Measurements from ENCODE around the gene CBARP. TPM values are rescaled to one million over a fixed set of nuclear protein-coding genes. Genes with fewer than 3 reads are reported as not detected.
A peak's percentile ranks its signal among the peaks of the same experiment; 100 is the strongest.

The CBARP gene
- total and polyA plus RNA-seq, 2 of the 13 experiments (the other 11 are each of a cell fraction or from before 2014, with no cell fraction given): 1.2 to 1.4 TPM

DNA sequence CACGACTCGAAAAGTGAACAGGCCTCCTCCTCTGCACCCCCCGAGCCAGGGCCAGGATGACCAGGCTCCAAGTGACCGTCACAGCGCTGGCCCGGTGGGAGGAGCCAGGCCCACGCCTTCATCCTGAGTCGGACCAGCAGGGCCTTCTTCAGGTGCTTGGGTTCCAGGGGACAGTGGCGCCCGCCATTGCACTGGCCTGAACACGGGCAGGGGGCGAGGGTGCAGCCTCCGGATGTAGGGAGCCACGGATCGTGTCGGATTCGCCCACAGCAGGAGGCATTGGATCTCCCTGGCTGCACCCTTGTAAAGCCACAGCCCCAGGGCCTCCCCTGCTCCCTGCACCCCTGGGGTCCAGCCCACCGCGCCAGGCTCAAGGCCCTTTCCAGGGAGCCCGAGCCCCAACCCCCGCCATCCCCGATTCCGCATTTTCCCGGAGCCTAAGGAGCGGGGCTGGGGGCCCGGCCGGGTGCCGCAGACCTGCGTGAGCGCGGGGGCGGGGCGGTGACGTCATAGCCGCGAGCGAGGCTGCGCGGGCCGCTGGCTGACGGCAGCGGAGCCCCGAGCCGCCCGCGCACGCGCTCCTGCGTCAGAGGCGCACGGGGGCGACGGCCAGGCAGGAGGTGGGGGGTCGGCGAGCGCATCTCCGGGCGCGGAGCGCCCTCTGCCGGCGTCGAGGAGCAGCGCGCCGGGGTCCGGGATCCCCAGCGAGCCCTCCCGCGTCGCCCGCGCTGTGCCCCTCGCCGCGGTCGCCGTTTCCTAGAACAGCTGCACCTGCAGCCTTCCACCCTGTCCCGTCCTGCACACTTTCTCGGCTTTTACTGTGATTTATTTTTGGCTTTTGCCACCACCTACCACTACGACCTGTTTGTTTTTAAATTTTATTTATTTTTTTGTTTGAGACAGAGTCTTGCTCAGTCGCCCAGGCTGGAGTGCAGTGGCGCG is 2.3 kb upstream of the CBARP start (continued):
- TF ChIP-seq, protein P1, sequence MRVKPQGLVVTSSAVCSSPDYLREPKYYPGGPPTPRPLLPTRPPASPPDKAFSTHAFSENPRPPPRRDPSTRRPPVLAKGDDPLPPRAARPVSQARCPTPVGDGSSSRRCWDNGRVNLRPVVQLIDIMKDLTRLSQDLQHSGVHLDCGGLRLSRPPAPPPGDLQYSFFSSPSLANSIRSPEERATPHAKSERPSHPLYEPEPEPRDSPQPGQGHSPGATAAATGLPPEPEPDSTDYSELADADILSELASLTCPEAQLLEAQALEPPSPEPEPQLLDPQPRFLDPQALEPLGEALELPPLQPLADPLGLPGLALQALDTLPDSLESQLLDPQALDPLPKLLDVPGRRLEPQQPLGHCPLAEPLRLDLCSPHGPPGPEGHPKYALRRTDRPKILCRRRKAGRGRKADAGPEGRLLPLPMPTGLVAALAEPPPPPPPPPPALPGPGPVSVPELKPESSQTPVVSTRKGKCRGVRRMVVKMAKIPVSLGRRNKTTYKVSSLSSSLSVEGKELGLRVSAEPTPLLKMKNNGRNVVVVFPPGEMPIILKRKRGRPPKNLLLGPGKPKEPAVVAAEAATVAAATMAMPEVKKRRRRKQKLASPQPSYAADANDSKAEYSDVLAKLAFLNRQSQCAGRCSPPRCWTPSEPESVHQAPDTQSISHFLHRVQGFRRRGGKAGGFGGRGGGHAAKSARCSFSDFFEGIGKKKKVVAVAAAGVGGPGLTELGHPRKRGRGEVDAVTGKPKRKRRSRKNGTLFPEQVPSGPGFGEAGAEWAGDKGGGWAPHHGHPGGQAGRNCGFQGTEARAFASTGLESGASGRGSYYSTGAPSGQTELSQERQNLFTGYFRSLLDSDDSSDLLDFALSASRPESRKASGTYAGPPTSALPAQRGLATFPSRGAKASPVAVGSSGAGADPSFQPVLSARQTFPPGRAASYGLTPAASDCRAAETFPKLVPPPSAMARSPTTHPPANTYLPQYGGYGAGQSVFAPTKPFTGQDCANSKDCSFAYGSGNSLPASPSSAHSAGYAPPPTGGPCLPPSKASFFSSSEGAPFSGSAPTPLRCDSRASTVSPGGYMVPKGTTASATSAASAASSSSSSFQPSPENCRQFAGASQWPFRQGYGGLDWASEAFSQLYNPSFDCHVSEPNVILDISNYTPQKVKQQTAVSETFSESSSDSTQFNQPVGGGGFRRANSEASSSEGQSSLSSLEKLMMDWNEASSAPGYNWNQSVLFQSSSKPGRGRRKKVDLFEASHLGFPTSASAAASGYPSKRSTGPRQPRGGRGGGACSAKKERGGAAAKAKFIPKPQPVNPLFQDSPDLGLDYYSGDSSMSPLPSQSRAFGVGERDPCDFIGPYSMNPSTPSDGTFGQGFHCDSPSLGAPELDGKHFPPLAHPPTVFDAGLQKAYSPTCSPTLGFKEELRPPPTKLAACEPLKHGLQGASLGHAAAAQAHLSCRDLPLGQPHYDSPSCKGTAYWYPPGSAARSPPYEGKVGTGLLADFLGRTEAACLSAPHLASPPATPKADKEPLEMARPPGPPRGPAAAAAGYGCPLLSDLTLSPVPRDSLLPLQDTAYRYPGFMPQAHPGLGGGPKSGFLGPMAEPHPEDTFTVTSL (CRISPR knock-in tag; IDR thresholded peaks at IDR 0.05; ENCODE audit: borderline replicate concordance): no peak
- TF ChIP-seq FOXO1 (CRISPR knock-in tag; IDR thresholded peaks at IDR 0.05) (no peak; the same call in 1 of the 2 replicates), POLR2AphosphoS2 (IDR thresholded peaks at IDR 0.05; ENCODE audit: low read depth, low read length) (no peak), CHD4 (IDR thresholded peaks at IDR 0.05; ENCODE audit: borderline replicate concordance, low read length) (no peak), ZNF256 (CRISPR knock-in tag; conservative IDR thresholded peaks at IDR 0.05) (no peak), SP1 (IDR thresholded peaks at IDR 0.05) (no peak), SP1 (CRISPR knock-in tag; IDR thresholded peaks at IDR 0.05) (peak; percentile 62), FOSL1 (CRISPR knock-in tag; IDR thresholded peaks at IDR 0.05; ENCODE audit: borderline replicate concordance) (no peak), CCAR2 (optimal IDR thresholded peaks at IDR 0.05; ENCODE audit: low read depth, low read length) (no peak), ZNF136 (CRISPR knock-in tag; IDR thresholded peaks at IDR 0.05; ENCODE audit: low read depth) (no peak), ZNF121 (CRISPR knock-in tag; IDR thresholded peaks at IDR 0.05) (0 out of 2 replicates have a peak, but pooled peaks have one; percentile 10), RXRA (CRISPR knock-in tag; IDR thresholded peaks at IDR 0.05) (0 out of 2 replicates have a peak, but pooled peaks have one; percentile 21), HNRNPLL (IDR thresholded peaks at IDR 0.05; ENCODE audit: low read depth, low read length, poor library complexity, severe bottlenecking) (peak; percentile 94), HNF4A (CRISPR knock-in tag; IDR thresholded peaks at IDR 0.05) (no peak)
- TF ChIP-seq, protein P2, sequence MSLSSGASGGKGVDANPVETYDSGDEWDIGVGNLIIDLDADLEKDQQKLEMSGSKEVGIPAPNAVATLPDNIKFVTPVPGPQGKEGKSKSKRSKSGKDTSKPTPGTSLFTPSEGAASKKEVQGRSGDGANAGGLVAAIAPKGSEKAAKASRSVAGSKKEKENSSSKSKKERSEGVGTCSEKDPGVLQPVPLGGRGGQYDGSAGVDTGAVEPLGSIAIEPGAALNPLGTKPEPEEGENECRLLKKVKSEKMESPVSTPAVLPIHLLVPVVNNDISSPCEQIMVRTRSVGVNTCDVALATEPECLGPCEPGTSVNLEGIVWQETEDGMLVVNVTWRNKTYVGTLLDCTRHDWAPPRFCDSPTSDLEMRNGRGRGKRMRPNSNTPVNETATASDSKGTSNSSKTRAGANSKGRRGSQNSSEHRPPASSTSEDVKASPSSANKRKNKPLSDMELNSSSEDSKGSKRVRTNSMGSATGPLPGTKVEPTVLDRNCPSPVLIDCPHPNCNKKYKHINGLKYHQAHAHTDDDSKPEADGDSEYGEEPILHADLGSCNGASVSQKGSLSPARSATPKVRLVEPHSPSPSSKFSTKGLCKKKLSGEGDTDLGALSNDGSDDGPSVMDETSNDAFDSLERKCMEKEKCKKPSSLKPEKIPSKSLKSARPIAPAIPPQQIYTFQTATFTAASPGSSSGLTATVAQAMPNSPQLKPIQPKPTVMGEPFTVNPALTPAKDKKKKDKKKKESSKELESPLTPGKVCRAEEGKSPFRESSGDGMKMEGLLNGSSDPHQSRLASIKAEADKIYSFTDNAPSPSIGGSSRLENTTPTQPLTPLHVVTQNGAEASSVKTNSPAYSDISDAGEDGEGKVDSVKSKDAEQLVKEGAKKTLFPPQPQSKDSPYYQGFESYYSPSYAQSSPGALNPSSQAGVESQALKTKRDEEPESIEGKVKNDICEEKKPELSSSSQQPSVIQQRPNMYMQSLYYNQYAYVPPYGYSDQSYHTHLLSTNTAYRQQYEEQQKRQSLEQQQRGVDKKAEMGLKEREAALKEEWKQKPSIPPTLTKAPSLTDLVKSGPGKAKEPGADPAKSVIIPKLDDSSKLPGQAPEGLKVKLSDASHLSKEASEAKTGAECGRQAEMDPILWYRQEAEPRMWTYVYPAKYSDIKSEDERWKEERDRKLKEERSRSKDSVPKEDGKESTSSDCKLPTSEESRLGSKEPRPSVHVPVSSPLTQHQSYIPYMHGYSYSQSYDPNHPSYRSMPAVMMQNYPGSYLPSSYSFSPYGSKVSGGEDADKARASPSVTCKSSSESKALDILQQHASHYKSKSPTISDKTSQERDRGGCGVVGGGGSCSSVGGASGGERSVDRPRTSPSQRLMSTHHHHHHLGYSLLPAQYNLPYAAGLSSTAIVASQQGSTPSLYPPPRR (CRISPR knock-in tag; IDR thresholded peaks at IDR 0.05; ENCODE audit: borderline replicate concordance): no peak
- TF ChIP-seq, protein P3, sequence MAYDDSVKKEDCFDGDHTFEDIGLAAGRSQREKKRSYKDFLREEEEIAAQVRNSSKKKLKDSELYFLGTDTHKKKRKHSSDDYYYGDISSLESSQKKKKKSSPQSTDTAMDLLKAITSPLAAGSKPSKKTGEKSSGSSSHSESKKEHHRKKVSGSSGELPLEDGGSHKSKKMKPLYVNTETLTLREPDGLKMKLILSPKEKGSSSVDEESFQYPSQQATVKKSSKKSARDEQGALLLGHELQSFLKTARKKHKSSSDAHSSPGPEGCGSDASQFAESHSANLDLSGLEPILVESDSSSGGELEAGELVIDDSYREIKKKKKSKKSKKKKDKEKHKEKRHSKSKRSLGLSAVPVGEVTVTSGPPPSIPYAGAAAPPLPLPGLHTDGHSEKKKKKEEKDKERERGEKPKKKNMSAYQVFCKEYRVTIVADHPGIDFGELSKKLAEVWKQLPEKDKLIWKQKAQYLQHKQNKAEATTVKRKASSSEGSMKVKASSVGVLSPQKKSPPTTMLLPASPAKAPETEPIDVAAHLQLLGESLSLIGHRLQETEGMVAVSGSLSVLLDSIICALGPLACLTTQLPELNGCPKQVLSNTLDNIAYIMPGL (CRISPR knock-in tag; IDR thresholded peaks at IDR 0.05; ENCODE audit: borderline replicate concordance in 1 of 2, low read depth in 1 of 2): peak in 1 of 2 experiments; percentile 75; a peak in 2 of 4 replicates
